WERI-Rb-1 (cell line): ENCODE measurements around the gene BUD13.

Experiments
- DNase-seq: peaks from one replicate; pipeline ENCODE4 v3.0.0-alpha.2; 2020
- H3K27ac ChIP-seq: fragments of 250-450 bp; sonication (Bioruptor Pico); 2 replicates; pipeline ENCODE4 v1.5.1; 2020; ENCODE audit warnings: mild to moderate bottlenecking, moderate library complexity
- H3K27me3 ChIP-seq: fragments of 250-450 bp; sonication (Bioruptor Pico); 2 replicates; pipeline ENCODE4 v1.5.1; 2021; ENCODE audit warnings: mild to moderate bottlenecking, low read depth, moderate library complexity; ENCODE audit not compliant: insufficient read depth, severe bottlenecking
- H3K36me3 ChIP-seq: fragments of 250-450 bp; sonication (Bioruptor Pico); 2 replicates; pipeline ENCODE4 v1.5.1; 2020; ENCODE audit warnings: mild to moderate bottlenecking, moderate library complexity
- H3K4me3 ChIP-seq: 2 replicates; pipeline ENCODE4 v1.5.1; 2011; ENCODE audit warnings: low read depth, mild to moderate bottlenecking, control low read depth, low read length
- H3K9me3 ChIP-seq: fragments of 250-450 bp; sonication (Bioruptor Pico); 2 replicates; pipeline ENCODE4 v1.5.1; 2021; ENCODE audit warnings: mild to moderate bottlenecking, moderate library complexity; ENCODE audit not compliant: severe bottlenecking
- CTCF ChIP-seq: IDR thresholded peaks from 2 replicates; pipeline ENCODE4 v1.5.1; 2011; ENCODE audit warnings: low read depth, mild to moderate bottlenecking, control low read depth, inconsistent platforms, low read length

Gene BUD13

GRCh38 chr11:116750070-116750718 lies 22.6 kb downstream of the BUD13 start:
- DNase-seq = no peak
- Histone ChIP-seq H3K9me3 (no peaks in the 10 kb centered on the region), H3K27ac (no peak overlapping the region), H3K27me3 (no peaks in the 10 kb centered on the region), H3K36me3 (peaks cover 89% of the 10 kb centered on the region), H3K4me3 (no peak overlapping the region)
- TF ChIP-seq CTCF = no peak

GRCh38 chr11:116742104-116742503 lies 30.7 kb downstream of the BUD13 start:
- Histone ChIP-seq H3K27ac (no peak overlapping the region), H3K4me3 (no peak overlapping the region), H3K27me3 (no peaks in the 10 kb centered on the region), H3K36me3 (peaks cover 18% of the 10 kb centered on the region), H3K9me3 (no peaks in the 10 kb centered on the region)
- TF ChIP-seq CTCF = no peak
- no peak for DNase-seq

- no peak for TF ChIP-seq CTCF
- peaks cover 6% of the 10 kb centered on the region for H3K36me3 ChIP-seq
- H3K27ac ChIP-seq = no peak overlapping the region
- no peak for DNase-seq
- no peaks in the 10 kb centered on the region for H3K27me3 ChIP-seq
- no peak overlapping the region for H3K4me3 ChIP-seq
- H3K9me3 ChIP-seq = no peaks in the 10 kb centered on the region
Observed at GRCh38 chr11:116740741-116741140, 32.0 kb downstream of the BUD13 start.

- Histone ChIP-seq H3K27me3 (no peaks in the 10 kb centered on the region), H3K9me3 (no peaks in the 10 kb centered on the region), H3K4me3 (no peak overlapping the region), H3K36me3 (no peaks in the 10 kb centered on the region), H3K27ac (no peak overlapping the region)
- DNase-seq = no peak
- no peak for TF ChIP-seq CTCF
Observed at GRCh38 chr11:116738975-116739374, 33.8 kb downstream of the BUD13 start.

- H3K36me3 ChIP-seq = no peaks in the 10 kb centered on the region
- 0 out of 2 replicates have a peak, but pooled peaks have one; percentile 8 for TF ChIP-seq CTCF
- no peak overlapping the region for H3K27ac ChIP-seq
- H3K27me3 ChIP-seq = no peaks in the 10 kb centered on the region
- DNase-seq = no peak
- no peak overlapping the region for H3K4me3 ChIP-seq
- H3K9me3 ChIP-seq = no peaks in the 10 kb centered on the region
Observed at GRCh38 chr11:116736763-116737162, 36.0 kb downstream of the BUD13 start.

- no peaks in the 10 kb centered on the region for H3K9me3 ChIP-seq
- TF ChIP-seq CTCF = no peak
- H3K36me3 ChIP-seq = no peaks in the 10 kb centered on the region
- no peak overlapping the region for H3K4me3 ChIP-seq
- no peak for DNase-seq
- no peak overlapping the region for H3K27ac ChIP-seq
- H3K27me3 ChIP-seq = no peaks in the 10 kb centered on the region
Observed at GRCh38 chr11:116733969-116734508, 38.7 kb downstream of the BUD13 start.
